HG02642 (cell line): Measurements from ENCODE around the gene HMCN1.

Experiments
- ATAC-seq: cut with Tn5 transposase; IDR thresholded peaks from one replicate; pipeline ENCODE4 v1.9.1; 2021; ENCODE audit warnings: mild to moderate bottlenecking; ENCODE audit not compliant: unreplicated experiment, poor library complexity

The HMCN1 gene

GRCh38 chr1:186059311-186059710, 325.1 kb downstream of the HMCN1 start:
- no peak for ATAC-seq

DNA sequence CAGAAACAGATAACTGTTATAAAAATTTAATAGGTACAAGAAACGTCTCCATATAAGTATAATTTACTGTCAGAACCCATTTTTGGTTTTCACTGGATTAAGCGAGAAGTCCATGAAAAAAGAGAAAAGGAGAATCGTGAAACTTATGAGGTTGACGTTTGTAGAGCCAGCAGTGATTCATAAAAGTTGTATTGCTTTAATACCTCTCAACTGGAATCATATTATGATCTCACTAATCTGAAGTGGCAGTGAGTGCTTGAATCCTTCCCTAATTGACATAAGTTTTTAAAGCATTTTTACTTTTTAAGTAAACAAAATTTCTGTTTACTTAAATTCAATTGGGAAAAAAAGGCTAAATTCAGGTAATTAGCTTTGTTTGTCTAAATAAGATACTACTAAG, 325.6 kb downstream of the HMCN1 start:
- ATAC-seq: no peak

DNA sequence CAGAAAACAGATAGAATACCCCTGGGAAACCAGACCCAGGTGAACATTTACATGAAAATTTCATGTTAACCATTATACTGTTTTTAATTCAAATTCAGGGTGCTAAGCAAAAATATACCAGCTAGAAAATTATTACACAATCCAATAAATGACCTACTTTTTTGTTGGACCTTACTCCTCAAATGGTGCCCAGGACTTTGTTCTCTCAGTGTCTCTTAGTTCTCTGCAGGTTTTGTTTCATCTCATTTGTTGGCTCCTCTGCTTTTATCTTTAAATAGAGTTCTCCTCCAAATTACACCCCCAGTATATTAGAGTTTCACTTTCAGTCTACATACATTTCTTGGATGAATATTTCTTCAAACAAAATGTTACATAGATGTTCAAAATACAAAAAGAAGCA, 326.0 kb downstream of the HMCN1 start:
- ATAC-seq: no peak

GRCh38 chr1:186063091-186063657, 329.0 kb downstream of the HMCN1 start:
- no peak for ATAC-seq

GRCh38 chr1:186066411-186066810, 332.2 kb downstream of the HMCN1 start:
- ATAC-seq: no peak

DNA sequence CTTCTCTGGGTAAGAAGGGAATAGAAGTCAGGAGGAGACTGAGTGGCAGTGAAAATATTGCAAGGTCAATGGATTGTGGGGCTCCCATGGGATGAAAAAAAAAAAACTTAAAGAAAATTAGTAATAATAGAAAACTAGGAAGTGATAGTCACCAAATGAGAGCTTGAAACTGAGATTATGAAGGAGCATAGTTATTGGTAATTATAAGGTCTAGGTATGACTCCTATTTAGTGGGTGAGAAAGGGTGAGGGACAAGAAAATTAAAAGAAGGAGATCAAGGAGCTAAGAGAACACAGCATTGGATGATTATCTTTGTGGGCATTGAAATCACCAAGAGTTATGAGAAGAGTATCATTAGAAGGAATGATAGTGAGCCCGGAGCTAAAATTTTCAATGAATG, 339.5 kb downstream of the HMCN1 start:
- ATAC-seq: no peak

- no peak for ATAC-seq
These were observed 341.8 kb downstream of the HMCN1 start for GRCh38 chr1:186076006-186076405.

- ATAC-seq: peak; percentile 98
These were observed 344.1 kb downstream of the HMCN1 start for GRCh38 chr1:186078245-186078644.

DNA sequence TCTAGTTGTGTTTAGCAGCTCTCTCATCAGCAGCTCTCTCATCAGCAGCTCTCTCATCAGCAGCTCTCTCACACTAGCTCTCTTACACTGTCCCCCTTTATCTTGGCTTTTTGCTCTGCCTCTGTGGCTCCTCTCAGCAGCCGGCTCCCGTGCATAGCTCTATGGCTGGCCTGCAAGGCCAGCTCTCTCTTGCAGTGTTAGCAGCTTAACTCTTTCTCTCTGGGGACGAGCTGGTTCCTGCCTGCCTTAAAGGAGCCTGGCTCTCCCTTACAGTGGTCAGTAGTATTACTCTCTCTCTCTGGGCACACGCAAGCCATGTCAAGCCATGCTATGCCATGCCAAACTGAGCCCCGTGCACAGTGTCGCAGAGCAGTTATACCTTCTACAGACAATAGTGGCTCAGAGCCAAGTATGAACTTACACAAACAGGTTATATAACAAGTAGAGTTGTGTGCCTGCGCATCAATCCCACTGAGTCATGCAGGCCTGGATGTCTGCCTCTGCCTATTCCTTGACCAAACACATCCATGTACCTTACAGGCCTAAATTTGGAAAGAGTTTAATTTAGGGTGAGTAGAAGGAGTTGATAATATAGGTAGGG, 345.0 kb downstream of the HMCN1 start:
- ATAC-seq: no peak

DNA sequence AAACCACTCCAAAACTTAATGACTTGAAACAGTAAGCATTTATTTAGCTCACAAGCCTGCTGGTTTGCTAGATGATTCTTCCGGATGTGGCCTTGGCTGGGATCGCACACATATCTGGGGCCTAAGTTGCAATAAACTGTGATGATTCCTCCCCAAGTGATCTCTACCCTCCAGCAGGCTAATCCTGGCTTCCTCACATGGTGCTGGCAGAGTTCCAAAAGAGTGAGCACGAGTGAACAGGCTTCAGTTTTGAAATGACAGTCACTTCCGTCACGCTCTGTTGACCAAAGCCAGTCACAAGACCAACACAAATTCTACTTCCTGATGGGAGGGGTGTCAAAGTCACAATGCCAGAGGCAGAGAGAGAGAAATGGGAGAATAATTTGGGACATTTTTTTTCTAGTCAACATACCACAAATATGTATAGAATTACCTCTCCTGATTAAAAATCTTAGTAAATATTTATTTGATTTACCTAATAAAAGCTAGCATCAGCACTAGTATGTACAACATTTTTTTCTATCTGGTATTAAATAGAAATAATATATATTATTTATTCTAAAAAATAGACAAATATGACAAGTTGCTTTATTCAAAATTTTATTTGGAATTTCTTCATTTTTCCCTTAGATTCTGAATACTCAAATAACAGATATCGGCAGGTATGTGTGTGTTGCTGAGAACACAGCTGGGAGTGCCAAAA, 348.2 kb downstream of the HMCN1 start:
- peak; percentile 70 for ATAC-seq

DNA sequence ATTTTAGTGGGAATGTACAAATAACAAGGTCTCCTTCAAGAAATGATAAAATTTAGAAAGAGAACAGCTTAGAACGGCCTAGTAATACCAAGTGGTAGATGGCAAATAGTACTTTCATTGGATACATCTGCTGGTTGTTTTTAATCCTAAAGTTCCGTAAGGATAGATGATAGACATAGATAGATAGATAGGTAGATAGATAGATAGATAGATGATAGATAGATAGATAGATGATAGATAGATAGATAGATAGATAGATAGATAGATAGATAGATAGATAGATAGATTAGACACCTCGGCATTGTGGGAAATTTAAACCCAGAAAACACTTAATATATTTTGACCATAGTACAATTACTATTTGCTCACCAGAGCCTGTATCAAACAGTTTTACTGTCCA, 352.4 kb downstream of the HMCN1 start:
- ATAC-seq: no peak

DNA sequence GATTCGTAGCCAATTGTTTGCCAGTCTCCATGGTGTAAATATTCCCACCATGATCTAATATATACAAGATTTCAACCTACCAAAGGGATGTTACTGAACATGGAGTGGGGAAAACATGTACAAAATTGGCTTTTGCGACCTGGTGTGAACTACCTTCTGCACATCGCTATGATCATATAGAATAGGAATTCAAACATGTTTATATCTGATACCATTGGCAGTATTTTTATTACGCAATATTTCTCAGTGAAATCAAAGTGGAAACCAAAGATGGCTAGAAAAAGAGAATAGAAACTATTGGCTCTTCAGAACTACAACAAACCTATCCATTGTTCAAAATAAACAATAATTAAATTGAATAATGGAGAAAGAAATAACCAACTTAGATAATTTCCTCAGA, 355.7 kb downstream of the HMCN1 start:
- ATAC-seq: no peak

GRCh38 chr1:186091222-186091720, 357.1 kb downstream of the HMCN1 start:
- ATAC-seq: no peak

DNA sequence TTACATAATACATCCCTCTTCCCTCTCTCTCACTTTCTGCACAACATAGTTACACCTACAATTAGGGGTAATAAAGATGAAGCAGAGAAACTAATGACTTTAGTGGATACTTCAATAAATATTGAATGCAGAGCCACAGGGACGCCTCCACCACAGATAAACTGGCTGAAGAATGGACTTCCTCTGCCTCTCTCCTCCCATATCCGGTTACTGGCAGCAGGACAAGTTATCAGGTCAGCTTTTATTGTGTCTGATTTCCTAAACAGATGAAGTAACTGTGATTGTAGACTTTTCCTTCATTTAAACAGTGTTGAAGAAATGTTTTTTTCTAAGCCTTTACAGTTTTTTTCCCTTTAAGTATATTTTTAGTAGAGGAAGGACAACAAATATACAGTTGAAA, 359.2 kb downstream of the HMCN1 start:
- no peak for ATAC-seq

DNA sequence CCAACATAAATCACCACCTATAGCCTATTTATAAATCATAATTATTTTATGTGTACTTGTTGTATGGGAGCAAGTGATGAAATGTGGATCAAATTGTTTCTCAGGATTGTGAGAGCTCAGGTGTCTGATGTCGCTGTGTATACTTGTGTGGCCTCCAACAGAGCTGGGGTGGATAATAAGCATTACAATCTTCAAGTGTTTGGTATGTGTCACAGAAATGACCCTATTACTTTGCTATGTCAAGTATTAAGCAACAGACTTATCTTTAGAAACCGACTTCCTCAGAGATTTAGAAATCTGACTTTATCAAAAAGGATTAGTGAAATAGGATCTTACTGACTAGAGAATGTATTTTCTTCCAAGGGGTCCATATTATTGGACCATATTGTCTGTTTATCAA, 360.0 kb downstream of the HMCN1 start:
- ATAC-seq: no peak

DNA sequence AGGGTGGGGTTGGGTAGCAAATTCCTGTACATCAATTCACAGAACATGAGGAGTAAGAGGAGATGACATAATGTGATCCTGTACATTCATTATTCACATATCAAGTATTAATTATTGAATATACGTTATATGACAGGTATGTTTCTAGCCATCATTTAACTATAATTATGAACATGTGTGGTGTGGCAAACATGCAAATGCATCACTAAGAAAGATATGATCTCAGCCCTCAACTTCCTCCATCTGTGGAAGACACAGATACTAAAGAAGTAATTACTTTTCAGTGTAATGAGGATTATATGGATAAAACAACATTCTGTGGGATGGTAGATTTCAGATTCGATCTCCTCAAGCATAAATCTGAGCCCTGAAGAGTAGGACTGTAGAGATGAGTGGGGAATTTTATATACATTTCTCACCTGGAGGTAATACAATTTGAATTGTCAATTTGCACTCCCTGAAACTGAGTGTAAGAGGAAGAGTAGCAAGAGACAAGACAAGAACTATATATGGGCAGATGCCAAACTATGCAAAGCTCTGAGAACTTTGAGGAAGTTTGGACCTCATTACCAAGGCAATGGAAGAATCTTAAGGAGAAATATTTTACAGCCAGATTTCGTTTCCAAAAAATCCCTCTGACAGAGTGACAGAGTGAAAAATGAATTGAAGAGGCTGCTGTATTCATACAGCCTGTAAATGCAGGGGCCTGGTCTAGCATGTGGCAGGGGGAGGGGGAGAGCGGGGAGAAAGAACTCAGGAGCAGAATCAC, 365.3 kb downstream of the HMCN1 start:
- ATAC-seq: no peak

- no peak for ATAC-seq
These were observed 367.9 kb downstream of the HMCN1 start for GRCh38 chr1:186102107-186102506.

GRCh38 chr1:186102547-186103148, 368.5 kb downstream of the HMCN1 start:
- no peak for ATAC-seq

DNA sequence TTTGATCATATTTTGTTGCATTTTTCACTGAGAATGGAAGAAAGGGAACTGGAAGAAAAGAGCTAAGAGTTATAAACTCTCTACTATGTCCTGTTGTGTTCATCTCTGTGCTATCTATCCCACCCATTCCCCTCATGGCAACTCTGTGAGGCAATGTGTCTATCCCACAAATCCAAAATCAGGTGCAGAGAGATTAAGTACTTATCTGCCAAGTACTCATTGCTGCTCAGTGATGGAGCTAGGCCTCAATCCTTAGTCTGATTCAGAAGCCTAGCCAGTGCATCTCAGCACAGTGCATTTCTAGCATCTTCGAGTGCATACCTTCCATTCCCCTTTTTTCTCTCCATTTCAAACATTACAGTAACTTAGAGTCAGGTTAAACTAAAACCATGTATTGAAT, 370.3 kb downstream of the HMCN1 start:
- no peak for ATAC-seq

- ATAC-seq: no peak
These were observed 378.1 kb downstream of the HMCN1 start for GRCh38 chr1:186112280-186112679.

DNA sequence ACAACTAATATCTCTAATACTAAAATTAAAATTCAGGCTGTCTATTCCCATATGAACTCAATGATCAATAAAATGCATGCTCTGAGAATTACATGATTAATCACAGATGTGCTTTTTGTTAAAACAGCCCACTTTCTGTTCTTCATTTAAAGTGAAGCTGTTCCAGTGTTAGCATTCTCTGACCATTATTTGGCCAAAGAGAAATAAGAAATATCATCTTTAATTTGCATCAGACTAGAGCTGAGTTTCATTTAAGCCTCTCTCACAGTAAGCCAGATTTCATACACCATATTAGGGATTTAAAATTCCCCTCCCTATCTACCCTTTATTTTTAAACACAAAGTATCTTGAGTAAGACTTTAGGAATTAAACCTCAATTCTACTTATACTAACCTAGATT, 379.3 kb downstream of the HMCN1 start:
- no peak for ATAC-seq
